NK-92 treated with Interleukin-12 subunit alpha and Interleukin-12 subunit beta, amount 100 ng/mL, for 24 hours (cell line): Measurements from ENCODE around the gene CDS2.

ENCODE experiments used
- DNase-seq: peaks from one replicate; lab custom pipeline; 2025; lab: John Stamatoyannopoulos, UW

CDS2 gene

DNA sequence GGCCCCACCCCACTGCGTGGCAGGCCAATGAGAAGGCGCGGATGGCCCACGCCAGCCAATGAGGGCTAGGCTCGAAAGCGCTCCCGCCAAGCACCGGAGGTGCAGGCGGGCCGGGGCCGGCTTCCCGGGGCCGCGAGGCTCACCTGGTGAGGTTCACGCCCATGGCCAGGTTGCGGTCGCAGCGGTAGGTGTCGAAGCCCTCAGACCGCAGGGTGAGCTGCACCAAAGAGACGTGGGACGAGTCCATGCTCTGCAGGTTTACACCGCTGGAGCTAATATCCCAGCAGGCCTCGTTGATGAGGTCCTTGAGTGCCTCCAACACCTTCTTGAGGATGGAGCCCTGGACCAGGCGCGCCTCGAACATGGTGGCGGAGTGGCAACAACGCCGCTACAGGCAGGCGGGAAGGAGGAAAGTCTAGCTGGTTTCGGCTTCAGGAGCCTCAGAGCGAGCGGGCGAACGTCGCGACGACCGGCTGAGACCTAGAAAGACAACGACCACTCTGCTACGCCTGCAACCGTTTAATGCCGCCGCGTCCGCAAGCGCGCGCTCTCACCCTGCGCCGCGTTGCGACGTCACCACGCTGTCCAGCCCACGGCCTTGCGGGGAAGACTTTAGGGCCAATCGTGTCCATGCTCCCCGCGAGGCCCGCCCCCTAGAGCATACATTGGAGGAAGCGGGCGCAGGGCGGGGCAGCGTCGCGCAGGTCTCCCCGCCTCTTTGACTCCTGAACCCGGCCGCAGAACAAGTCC lies 7.2 kb upstream of the CDS2 start, which contains the start of gene PCNA:
TSS of gene PCNA (minus strand) at position 524 of the 750 bp plus-strand sequence. CDS start at position 364, 160 bp downstream.
- DNase-seq = peak; percentile 96

- DNase-seq = no peak
Observed at GRCh38 chr20:5120185-5120476, 6.7 kb upstream of the CDS2 start.

DNA sequence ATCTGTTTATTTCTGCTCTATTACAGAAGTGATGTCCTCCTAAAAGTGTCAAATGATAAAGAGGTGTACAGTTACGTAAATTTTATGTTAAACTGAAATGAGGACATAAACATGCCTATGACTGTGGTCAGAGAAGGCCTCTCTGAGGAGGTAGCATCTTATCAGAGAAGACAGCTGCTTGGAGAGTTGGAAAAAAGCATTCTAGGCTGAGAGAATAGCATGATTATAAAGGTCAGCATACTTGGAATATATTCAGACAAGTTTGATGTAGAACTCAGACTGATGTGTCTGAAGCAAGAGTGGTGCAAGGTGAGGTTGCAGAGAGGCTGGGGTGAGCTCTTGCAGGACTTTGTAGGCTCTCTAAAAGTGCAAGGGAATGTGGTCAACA lies 3.9 kb upstream of the CDS2 start:
- DNase-seq = no peak

DNA sequence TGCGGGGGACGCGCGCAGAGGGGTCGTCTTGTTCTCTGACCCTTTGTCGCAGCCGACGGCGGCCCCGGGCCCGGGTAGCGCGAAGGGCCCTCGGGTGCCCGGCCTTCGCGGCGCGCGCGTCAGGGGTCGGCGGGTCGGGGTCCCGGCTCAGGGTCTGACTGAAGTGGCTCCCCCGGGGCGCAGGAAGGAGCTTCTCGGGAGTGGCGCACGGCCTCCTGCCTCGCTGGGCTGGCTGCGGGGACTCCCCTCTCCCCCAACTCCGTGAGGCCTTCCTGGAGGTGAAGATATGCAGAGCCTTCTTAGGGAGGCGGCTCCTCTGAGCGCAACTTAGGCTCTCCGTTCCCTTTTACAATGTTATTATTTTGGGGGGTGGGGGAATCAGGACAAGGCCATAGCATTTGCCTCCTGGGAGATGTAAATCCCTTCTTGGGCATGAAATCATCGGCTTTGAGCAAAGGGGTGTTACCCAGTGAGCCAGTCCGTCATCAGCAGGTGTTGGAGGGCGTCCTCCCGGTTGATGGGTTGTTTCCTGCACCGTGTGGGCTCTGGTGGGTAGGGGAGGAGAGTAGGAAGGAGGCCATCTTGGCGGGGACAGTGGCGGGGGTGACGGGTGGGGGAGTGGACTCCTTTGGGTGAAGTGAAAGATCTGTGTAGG lies 523 bp downstream of the CDS2 start:
- DNase-seq = peak; percentile 66

- DNase-seq = no peak
Observed at GRCh38 chr20:5127859-5128424, 1.1 kb downstream of the CDS2 start.

- DNase-seq = no peak
Observed at GRCh38 chr20:5128886-5129285, 2.1 kb downstream of the CDS2 start.

GRCh38 chr20:5131502-5131901 lies 4.7 kb downstream of the CDS2 start:
- DNase-seq = no peak

- DNase-seq = no peak
Observed at GRCh38 chr20:5133998-5134397, 7.2 kb downstream of the CDS2 start.

DNA sequence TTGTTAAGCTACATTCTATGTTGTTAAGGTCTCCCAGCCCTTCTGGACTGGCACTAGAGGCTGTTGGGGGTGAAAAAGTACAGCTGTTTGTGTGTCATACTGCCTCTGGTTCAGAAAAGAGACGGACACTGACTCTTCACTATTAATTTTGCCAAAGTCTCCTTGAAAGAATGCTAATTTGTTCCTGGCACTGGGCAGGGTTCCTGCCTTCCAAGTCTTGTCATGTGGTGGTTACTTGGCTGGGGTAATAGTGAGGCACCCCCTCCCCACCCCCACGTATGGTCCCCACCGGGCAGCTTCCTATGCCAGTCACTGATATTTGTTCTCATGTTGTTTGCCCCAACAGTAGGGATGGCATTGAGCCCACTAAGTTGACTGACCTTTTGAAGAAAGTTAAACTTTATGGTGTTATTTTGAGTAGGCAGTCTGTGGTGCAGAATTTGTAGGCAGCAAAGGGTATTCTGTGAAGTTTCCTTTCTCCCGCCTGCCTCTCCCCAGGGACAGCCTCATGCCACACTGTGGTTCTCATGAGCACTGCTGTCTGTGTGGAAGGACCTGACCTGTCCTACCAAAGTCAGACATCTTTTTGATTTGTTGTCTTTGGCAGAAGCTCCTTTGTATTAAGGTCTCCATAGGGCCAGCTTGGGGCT lies 8.7 kb downstream of the CDS2 start:
- DNase-seq = no peak

DNA sequence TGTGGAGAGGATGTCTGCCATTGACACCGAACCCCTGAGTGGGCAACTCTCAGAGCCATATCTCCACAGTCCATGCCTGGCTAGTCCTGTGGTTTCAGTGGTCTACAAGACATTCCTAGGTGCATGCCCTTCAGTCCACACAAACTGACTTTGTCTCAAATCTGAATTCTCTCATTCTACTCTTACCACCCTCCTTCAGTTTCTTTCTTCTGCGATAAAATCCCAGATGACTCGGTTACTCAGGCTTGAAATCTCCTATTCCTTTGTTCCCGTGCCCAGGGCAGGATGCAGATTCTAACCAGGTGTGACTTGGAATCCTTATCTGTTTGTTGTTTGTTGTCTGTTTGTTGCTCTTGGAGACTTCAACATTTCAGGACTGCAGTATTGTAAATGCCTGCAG lies 9.3 kb downstream of the CDS2 start:
- no peak for DNase-seq

GRCh38 chr20:5140195-5140594 lies 13.4 kb downstream of the CDS2 start:
- no peak for DNase-seq

- DNase-seq = no peak
Observed at GRCh38 chr20:5141615-5142014, 14.8 kb downstream of the CDS2 start.

DNA sequence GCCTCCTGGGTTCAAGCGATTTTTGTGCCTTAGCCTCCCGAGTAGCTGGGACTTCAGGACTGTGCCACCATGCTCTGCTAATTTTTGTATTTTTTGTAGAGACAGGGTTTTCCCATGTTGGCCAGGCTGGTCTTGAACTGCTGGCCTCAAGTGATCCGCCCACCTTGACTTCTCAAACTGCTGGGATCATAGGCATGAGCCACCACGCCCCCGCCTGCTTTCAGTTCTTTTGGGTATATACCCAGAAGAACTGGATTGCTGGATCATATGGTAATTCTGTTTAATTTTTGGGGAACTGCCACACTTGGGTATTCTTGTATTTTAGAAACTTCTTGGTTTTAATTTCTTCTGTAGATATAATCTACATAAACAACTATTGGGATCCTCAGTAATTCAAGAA lies 17.0 kb downstream of the CDS2 start:
- DNase-seq = no peak

DNA sequence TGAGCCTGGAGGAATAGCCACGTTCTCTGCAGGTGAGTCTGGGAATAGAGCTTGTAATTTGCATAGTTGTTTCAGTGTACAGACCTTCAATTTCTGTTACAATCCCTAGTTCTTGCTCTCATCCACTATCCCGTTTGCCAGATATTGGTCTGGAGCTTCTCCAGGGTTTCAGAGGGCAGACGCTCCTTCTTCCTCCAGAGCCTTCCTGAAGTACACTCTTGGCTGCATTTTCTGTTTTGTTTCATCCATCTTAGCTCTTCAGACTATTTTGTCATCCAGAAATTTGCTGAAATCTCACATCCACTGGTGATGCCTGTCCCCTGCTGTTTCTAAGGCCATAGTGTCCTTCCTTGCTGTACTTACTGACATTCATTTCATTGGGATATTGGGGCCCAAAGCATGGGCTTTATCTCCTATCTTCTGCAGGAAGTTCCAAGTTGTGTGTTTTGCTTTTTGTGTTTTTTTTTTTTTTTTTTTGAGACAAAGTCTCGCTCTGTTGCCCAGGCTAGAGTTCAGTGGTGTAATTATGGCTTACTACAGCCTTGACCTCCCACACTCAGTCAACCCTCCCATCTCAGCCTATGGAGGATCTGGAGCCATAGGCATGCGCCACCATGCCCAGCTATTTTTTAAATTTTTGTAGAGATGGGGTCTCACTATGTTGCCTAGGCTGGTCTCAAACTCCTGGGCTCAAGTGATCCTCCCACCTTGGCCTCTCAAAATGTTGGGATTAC lies 18.7 kb downstream of the CDS2 start:
- DNase-seq = no peak

GRCh38 chr20:5146099-5146668 lies 19.4 kb downstream of the CDS2 start:
- DNase-seq = no peak

DNA sequence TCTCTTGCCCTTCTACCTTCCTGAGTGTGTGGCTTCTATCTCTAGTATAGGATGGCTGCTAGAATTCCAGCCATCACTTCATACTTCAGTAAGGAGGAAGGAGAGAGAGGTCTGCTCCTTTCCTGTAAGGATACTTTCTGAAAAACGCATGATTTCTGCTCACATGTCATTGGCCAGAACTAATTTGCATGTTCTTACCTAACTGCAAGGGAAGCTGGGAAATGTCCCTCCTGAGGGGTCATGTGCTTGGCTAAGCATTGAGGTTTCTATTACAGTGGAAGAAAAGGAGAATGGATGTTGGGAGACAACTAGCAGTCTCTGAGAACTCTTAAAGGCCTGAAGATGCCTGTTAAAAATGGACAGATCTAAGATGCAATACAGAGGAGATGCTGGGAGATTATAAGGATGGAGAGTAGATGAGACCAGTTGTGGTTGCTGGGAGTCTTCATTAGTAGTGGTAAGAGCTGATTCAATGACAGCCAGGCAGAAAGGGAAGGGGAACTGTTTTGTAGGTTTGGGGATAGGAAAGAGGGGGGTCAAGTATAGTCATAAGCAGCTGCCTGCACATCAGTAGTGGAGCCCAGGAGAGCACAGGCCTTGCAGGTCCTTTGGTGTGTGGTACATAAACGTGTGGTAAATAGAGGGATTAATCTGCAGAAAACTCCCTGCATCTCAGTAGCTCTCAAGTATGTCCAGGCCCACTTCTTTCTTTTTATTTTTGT lies 20.2 kb downstream of the CDS2 start:
- DNase-seq = no peak

- DNase-seq = no peak
Observed at GRCh38 chr20:5148581-5148980, 21.8 kb downstream of the CDS2 start.

DNA sequence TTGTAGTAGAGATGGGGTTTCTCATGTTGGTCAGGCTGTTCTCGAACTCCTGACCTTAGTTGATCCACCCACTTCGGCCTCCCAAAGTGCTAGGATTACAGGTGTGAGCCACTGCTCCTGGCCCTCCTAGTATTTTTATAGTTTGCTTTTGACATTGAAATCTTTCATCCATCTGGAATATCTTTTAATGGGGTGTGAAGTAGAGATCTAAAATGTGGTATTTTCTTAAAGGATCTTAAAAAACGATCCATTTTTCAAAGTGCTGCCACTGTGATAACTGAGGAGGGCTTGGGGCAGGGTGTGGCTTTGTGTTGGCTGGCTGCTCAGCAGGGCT lies 23.1 kb downstream of the CDS2 start:
- DNase-seq = no peak

- no peak for DNase-seq
Observed at GRCh38 chr20:5150226-5151076, 23.6 kb downstream of the CDS2 start.

DNA sequence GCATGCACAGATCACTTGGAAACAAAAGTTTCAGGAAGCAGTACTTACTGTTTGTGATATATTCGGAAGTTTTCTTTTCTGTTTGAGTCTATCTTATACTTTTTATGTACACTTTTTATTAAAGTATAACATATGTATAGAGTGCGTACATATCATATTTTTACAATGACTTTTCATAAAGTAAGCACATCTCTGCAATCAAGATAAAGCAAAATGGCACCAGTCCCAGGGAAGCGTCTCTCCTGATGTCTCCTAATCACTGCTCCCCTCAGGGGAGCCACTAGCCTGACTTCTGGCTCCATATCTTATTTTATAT lies 26.3 kb downstream of the CDS2 start:
- DNase-seq = no peak
